ENCODE results near the gene ADPRM. TPM values are rescaled to one million over a fixed set of nuclear protein-coding genes. Genes with fewer than 3 reads are reported as not detected.

ADPRM gene
- total and polyA plus RNA-seq, 8 donors, result 4.1 to 6.9 (median 4.6) TPM

DNA sequence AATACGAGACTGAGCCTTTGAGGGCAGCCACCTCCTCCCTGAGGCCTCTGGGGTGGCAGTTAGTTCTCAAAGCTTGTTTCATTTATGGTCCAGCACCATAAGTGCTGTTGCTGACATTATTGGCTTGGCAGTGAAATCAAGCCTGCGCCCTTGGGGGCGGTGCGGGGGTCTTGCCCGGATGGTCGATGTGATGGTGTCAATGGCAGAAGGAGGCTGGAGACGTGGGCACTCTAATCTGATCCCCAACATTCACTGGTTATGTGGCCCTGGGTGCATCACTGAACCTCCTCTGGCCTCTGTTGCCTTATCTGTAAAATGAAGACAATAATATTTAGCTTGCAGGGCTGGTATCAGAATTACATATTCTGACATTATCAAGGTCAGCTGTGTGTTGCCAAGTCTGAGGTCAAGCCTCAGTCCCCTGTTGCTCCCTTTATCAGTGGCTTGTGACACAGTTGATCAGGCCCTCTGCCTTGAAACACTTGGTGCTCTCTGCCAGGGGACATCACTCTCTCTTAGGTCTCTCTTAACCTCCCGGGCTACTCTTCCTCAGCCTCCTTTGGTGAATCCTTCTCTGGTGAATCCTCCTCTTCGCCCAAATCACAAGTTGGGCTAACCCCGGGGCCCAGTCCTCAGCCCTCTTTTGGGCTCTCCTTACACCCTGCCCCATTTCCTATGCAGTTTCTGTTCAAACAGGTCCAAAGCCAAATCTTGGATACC is 44.2 kb downstream of the ADPRM start:
- ATAC-seq (no peak), FAIRE-seq (no peak), DNase-seq (no peak)
- Histone ChIP-seq H3K9me3 (no peaks in the 10 kb centered on the region), H3K4me3 (no peak overlapping the region), H3K27me3 (no peaks in the 10 kb centered on the region), H3K4me1 (peaks cover 0 to 11% (median 4%) of the 10 kb centered on the region in 3 donors), H3K27ac (no peak overlapping the region), H3K36me3 (no peaks in the 10 kb centered on the region)
- no peak for TF ChIP-seq CTCF (IDR thresholded peaks at IDR 0.05)
- intact Hi-C loops (cut with DNase I), result no loop called here
- 90 to 92% methylated on average over 10 of the region's 10 CpGs for WGBS, 2 donors

DNA sequence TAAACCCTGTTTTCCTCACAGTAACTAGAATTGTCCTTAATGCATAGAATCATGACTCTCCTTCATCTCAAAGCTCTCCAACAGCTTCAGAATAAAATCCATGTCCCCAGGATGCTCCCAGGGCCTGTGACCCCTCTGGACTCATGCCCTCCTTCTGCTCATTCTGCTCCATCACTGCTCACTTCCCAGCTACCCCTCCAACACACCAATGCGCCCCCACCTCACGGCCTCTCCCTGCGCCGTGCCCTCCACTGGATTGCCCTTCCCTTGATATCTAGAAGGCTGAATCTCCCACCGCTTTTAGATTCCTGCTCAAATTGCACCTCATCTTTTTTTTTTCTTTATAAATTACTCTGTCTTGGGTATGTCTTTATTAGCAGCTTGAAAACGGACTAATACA is 45.0 kb downstream of the ADPRM start:
- FAIRE-seq (no peak), DNase-seq (no peak), ATAC-seq (no peak)
- Histone ChIP-seq H3K4me3 (no peak overlapping the region), H3K4me1 (peaks cover 0 to 7% (median 3%) of the 10 kb centered on the region in 3 donors), H3K27ac (no peak overlapping the region), H3K27me3 (no peaks in the 10 kb centered on the region), H3K9me3 (no peaks in the 10 kb centered on the region), H3K36me3 (no peaks in the 10 kb centered on the region)
- WGBS, 2 donors, result 94% methylated on average over 6 of the region's 6 CpGs
- TF ChIP-seq CTCF (IDR thresholded peaks at IDR 0.05), result no peak
- intact Hi-C loops (cut with DNase I), result no loop called here

DNA sequence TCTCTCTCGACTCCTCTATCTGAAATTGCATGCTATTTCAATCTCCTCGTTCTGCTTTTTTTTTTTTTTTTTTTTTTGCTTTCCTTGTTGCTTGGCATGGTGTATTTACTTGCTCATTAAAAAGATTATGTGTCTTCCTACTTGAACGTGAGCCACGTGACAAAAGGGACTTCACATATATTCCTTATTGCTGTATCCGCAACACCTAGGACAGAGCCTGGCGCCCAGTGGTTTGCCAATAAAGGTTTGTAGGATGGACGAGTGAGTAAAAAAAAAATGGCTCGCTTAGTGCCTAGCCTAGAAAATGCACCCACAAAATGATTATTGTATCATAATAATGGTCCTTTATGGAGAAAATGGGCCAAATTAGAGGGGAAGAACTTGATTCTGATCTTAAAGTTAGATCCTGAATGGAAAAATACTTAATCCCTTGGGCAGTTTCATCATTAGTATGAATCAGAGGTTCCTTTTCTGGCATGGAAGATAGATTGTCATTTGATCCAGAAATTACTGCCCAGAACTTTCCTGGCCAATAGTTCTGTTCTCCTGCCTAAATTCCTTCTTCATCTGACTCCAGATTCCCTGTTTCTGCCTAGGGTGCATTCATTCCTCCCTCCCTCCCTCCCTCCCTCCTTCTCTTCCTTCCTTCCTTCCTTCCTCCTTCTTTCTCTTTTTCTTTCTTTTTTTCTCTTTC is 46.1 kb downstream of the ADPRM start:
- Histone ChIP-seq H3K27me3 (no peaks in the 10 kb centered on the region), H3K36me3 (no peaks in the 10 kb centered on the region), H3K4me3 (no peak overlapping the region), H3K27ac (no peak overlapping the region), H3K4me1 (no peaks in the 10 kb centered on the region), H3K9me3 (no peaks in the 10 kb centered on the region)
- no peak for TF ChIP-seq CTCF (IDR thresholded peaks at IDR 0.05)
- peak in 3 of 4 donors; percentile 13 to 51 (median 32) for ATAC-seq
- 79 to 90% methylated on average over 8 of the region's 8 CpGs for WGBS, 2 donors
- DNase-seq, result no peak
- intact Hi-C loops (cut with DNase I), result no loop called here
- no peak for FAIRE-seq

GRCh38 chr17:10744501-10745000 is 47.2 kb downstream of the ADPRM start:
- Histone ChIP-seq H3K36me3 (no peaks in the 10 kb centered on the region), H3K4me3 (no peak overlapping the region), H3K27me3 (no peaks in the 10 kb centered on the region), H3K27ac (no peak overlapping the region), H3K9me3 (no peaks in the 10 kb centered on the region), H3K4me1 (no peaks in the 10 kb centered on the region)
- intact Hi-C loops (cut with DNase I), result no loop called here
- ATAC-seq (peak; percentile 60 to 80 (median 71)), FAIRE-seq (no peak), DNase-seq (no peak)
- no peak for TF ChIP-seq CTCF (IDR thresholded peaks at IDR 0.05)
- WGBS, 2 donors, result 32 to 36% methylated on average over 7 of the region's 7 CpGs

- no peaks in the 10 kb centered on the region for H3K36me3 ChIP-seq
- no peak overlapping the region for H3K4me3 ChIP-seq
- no peak overlapping the region for H3K27ac ChIP-seq
- WGBS, 2 donors, result 64 to 65% methylated on average over 6 of the region's 6 CpGs
- no peaks in the 10 kb centered on the region for H3K27me3 ChIP-seq
- ATAC-seq, result peak in 2 of 4 donors; percentile 29 to 40
- FAIRE-seq, result no peak
- no peaks in the 10 kb centered on the region for H3K9me3 ChIP-seq
- no peak for DNase-seq
- H3K4me1 ChIP-seq, result no peaks in the 10 kb centered on the region
- intact Hi-C loops (cut with DNase I), result no loop called here
- TF ChIP-seq CTCF (IDR thresholded peaks at IDR 0.05), result no peak
Observed at GRCh38 chr17:10745231-10745630, 47.8 kb downstream of the ADPRM start.
